GM12878 (cell line): ENCODE data around the gene CACNA1B. TPM values are rescaled to one million over a fixed set of nuclear protein-coding genes. Genes with fewer than 3 reads are reported as not detected.

Experiments
- ATAC-seq: fragments of 200-7000 bp; cut with Tn5 transposase; 3 replicates; pipeline ENCODE4 v1.9.1; 2020; ENCODE audit warnings: mild to moderate bottlenecking, moderate library complexity
- BruUV-seq: library from RNA; stranded (reverse); fragments of 400-500 nt; replicated peaks from 2 replicates; lab custom pipeline; 2021; lab: Mats Ljungman, UMichigan
- CTCF ChIA-PET: fragments of 300-600 bp; sonication (Branson Sonifier 250); formaldehyde crosslinking; extraction: SDS; loops from one replicate; lab custom pipeline; 2021; ENCODE audit warnings: inconsistent platforms; lab: Yijun Ruan, JAX
- POLR2A ChIA-PET: fragments of 350-600 bp; formaldehyde crosslinking; extraction: SDS; loops from one replicate; lab custom pipeline; 2021; ENCODE audit warnings: inconsistent platforms; lab: Charles Lee
- RAD21 ChIA-PET: fragments of 300-600 bp; sonication (Branson Sonifier 250); formaldehyde crosslinking; loops from one replicate; lab custom pipeline; 2023; ENCODE audit warnings: antibody characterized with exemption; ENCODE audit not compliant: unreplicated experiment; lab: Charles Lee
- SMC1A ChIA-PET: fragments of 300-600 bp; sonication (Branson Sonifier 250); formaldehyde crosslinking; loops from one replicate; lab custom pipeline; 2023; ENCODE audit not compliant: unreplicated experiment, uncharacterized antibody; lab: Charles Lee
- DNase-seq: peaks from one replicate; pipeline ENCODE4 v3.0.0-alpha.2; 2011; ENCODE audit warnings: low read depth, low spot score
- FAIRE-seq: peaks from 3 replicates; lab custom pipeline; 2011; peaks lifted over from hg19 to GRCh38; lab: Jason Lieb, UNC
- H2AFZ ChIP-seq: 2 replicates; pipeline ENCODE4 v1.6.0; 2011; ENCODE audit warnings: low read depth, low read length, control low read depth; ENCODE audit not compliant: control insufficient read depth
- H3K27ac ChIP-seq: 2 replicates; pipeline ENCODE4 v1.5.1; 2011; ENCODE audit warnings: control low read depth; ENCODE audit not compliant: control insufficient read depth, insufficient read depth
- H3K27me3 ChIP-seq, 2 experiments: replicated peaks in 1 of 2; 2 replicates each; pipeline versions ENCODE4 v1.6.0 to v1.6.1; 2011; ENCODE audit warnings: low read length in 1 of 2; ENCODE audit not compliant: control insufficient read depth in 2 of 2, insufficient read depth in 2 of 2
- H3K36me3 ChIP-seq, 2 experiments: 2 replicates each; pipeline ENCODE4 v1.5.1; 2011; ENCODE audit warnings: low read length in 1 of 2; ENCODE audit not compliant: control insufficient read depth in 2 of 2, insufficient read depth in 2 of 2
- H3K4me1 ChIP-seq: 2 replicates; pipeline ENCODE4 v1.6.1; 2011; ENCODE audit warnings: mild to moderate bottlenecking, low read length, moderate library complexity, mixed read lengths; ENCODE audit not compliant: control insufficient read depth, insufficient read depth
- H3K4me2 ChIP-seq: 2 replicates; pipeline ENCODE4 v1.6.0; 2011; ENCODE audit warnings: control low read depth; ENCODE audit not compliant: control insufficient read depth, insufficient read depth
- H3K4me3 ChIP-seq: fragments of 200-600 bp; sonication (generic); 2 replicates; pipeline ENCODE4 v1.5.1; 2016
- H3K79me2 ChIP-seq: 2 replicates; pipeline ENCODE4 v1.6.0; 2011; ENCODE audit warnings: low read length; ENCODE audit not compliant: control insufficient read depth, insufficient read depth
- H3K9ac ChIP-seq: 2 replicates; pipeline ENCODE4 v1.8.0; 2011; ENCODE audit warnings: low read length, control low read depth, mixed read lengths; ENCODE audit not compliant: control insufficient read depth, insufficient read depth
- H3K9me3 ChIP-seq: replicated peaks from 3 replicates; pipeline ENCODE4 v1.5.1; 2011; ENCODE audit warnings: mild to moderate bottlenecking, low read length; ENCODE audit not compliant: control insufficient read depth, insufficient read depth
- H4K20me1 ChIP-seq: 2 replicates; pipeline ENCODE4 v1.6.0; 2011; ENCODE audit not compliant: control insufficient read depth, insufficient read depth
- EGR1 ChIP-seq, 2 experiments: IDR thresholded peaks; 1 replicate in 1 of 2; 2 replicates in 1 of 2; pipeline ENCODE4 v1.6.1; 2011 to 2012; ENCODE audit warnings: low read depth in 2 of 2, low read length in 2 of 2, borderline replicate concordance in 1 of 2, mild to moderate bottlenecking in 1 of 2, moderate library complexity in 1 of 2
- FOXM1 ChIP-seq: IDR thresholded peaks from 2 replicates; pipeline ENCODE4 v1.6.1; 2012; ENCODE audit warnings: low read depth, mild to moderate bottlenecking, inconsistent platforms, low read length, moderate library complexity
- MTA2 ChIP-seq: fragments of 450-650 bp; IDR thresholded peaks from 2 replicates; pipeline ENCODE4 v1.6.1; 2016; ENCODE audit warnings: low read depth, mild to moderate bottlenecking, moderate library complexity
- PKNOX1 ChIP-seq: fragments of 450-650 bp; IDR thresholded peaks from 2 replicates; pipeline ENCODE4 v1.6.1; 2016; ENCODE audit warnings: mild to moderate bottlenecking
- RFX5 ChIP-seq: IDR thresholded peaks from 2 replicates; pipeline ENCODE4 v1.6.1; 2011; ENCODE audit warnings: low read depth, low read length, improper control_type of control experiment
- WGBS: methylation state at CpG from one replicate; pipeline ENCODE4 v1.1.6; 2016; ENCODE audit warnings: low lambda C conversion rate; ENCODE audit not compliant: insufficient replicate concordance, insufficient coverage; ENCODE audit errors: missing lambda C conversion rate; 5-methylcytosine and 5-hydroxymethylcytosine counted together
- in situ Hi-C: fragments of 300-500 bp; cut with MboI; formaldehyde crosslinking; loops from 9 replicates; pipeline ENCODE4 v1.14.3; 2018; ENCODE audit warnings: mixed read lengths
- intact Hi-C: fragments of 100-400 bp; cut with micrococcal nuclease; formaldehyde crosslinking; loops from one replicate; pipeline ENCODE4 v1.14.2; 2022; ENCODE audit not compliant: unreplicated experiment
- polyA plus RNA-seq, 11 experiments: library from polyadenylated mRNA; depleted of rRNA in 4 of 11; unstranded in 6 of 11; stranded (reverse) in 5 of 11; fragments of >200 nt; fragmentation: Nextera tagmentation in 4 of 11; fragmentation: Illumina TruSeq in 1 of 11; extraction: Ambion mirVana in 4 of 11; extraction: Trizol in 1 of 11; gene quantifications; 1 replicate in 1 of 11; 2 replicates in 10 of 11; pipeline versions ENCODE4 v1.2.1 to v1.2.3, GENCODE V29; 2011 to 2016; ENCODE audit warnings: inconsistent platforms in 2 of 11, missing spikeins in 2 of 11, low read depth in 1 of 11
- total RNA-seq, 4 experiments: library from RNA; depleted of rRNA in 3 of 4; stranded (reverse); fragments of >200 nt in 3 of 4; fragmentation: Illumina TruSeq in 1 of 4; extraction: Trizol in 1 of 4; gene quantifications; 2 replicates each; pipeline versions ENCODE4 v1.2.1 to v1.2.3, GENCODE V29; 2013 to 2021

CACNA1B gene
- total and polyA plus RNA-seq, 10 of the 15 experiments (the other 5 are each of a cell fraction or from before 2014, with no cell fraction given), result 0.01 to 0.03 (median 0.01) TPM; not detected in 7

GRCh38 chr9:137986268-137987099, 108.9 kb downstream of the CACNA1B start:
- ATAC-seq (no peak), DNase-seq (no peak), FAIRE-seq (no peak)
- 35% methylated on average over 17 of the region's 22 CpGs for WGBS
- ChIA-PET CTCF (interaction anchor here (1.9 kb wide), 1 partner anchor 13 kb away, joined by 7 read pairs; no protein-coding TSS in a partner anchor), SMC1A (interaction anchor here (0.6 kb wide), 1 partner anchor 50 kb away, joined by 3 read pairs; no protein-coding TSS in a partner anchor), RAD21 (no interaction called here), POLR2A (no interaction called here)
- H3K9me3 ChIP-seq, result no peaks in the 10 kb centered on the region
- in situ Hi-C loops, result no loop called here
- intact Hi-C loops, result no loop called here
- no peak overlapping the region for H3K9ac ChIP-seq
- H4K20me1 ChIP-seq, result no peaks in the 10 kb centered on the region
- TF ChIP-seq MTA2 (no peak), EGR1 (IDR thresholded peaks at IDR 0.05; ENCODE audit: borderline replicate concordance in 1 of 2, low read depth in 2 of 2, low read length in 2 of 2) (no peak), RFX5 (no peak), PKNOX1 (no peak), FOXM1 (no peak)
- H3K4me3 ChIP-seq, result no peak overlapping the region
- no peak overlapping the region for H3K4me2 ChIP-seq
- no TSS peak for BruUV-seq
- H2AFZ ChIP-seq, result no peak overlapping the region
- H3K36me3 ChIP-seq, result no peaks in the 10 kb centered on the region
- no peaks in the 10 kb centered on the region for H3K4me1 ChIP-seq
- no peaks in the 10 kb centered on the region; a peak in 1 of 4 replicates for H3K27me3 ChIP-seq
- H3K27ac ChIP-seq, result no peak overlapping the region
- no peaks in the 10 kb centered on the region for H3K79me2 ChIP-seq
